Natural killer cell (primary cell): Measurements from ENCODE around the gene C2CD2. TPM values are rescaled to one million over a fixed set of nuclear protein-coding genes. Genes with fewer than 3 reads are reported as not detected.

Source experiments
- ATAC-seq, 3 donors: fragments of 150-1000 bp in 2 of 3; fragments of 200-7000 bp in 1 of 3; cut with Tn5 transposase; 1 replicate in 1 of 3; 2 replicates in 2 of 3; pipeline ENCODE4 v1.10.0; 2021; ENCODE audit warnings: mild to moderate bottlenecking in 2 of 3, moderate library complexity in 2 of 3
- DNase-seq, 2 donors: peaks; one replicate each; pipeline versions ENCODE4 v3.0.0 to v3.0.0-alpha.2; 2013 to 2021; ENCODE audit warnings: mixed read lengths in 1 of 2
- H3K27ac ChIP-seq: one replicate; pipeline ENCODE4 v1.5.1; 2013; ENCODE audit warnings: mild to moderate bottlenecking, low read length
- H3K27me3 ChIP-seq: one replicate; pipeline ENCODE4 v1.6.1; 2013; ENCODE audit warnings: low read length; ENCODE audit not compliant: control insufficient read depth, insufficient read depth
- H3K36me3 ChIP-seq: one replicate; pipeline ENCODE4 v1.6.1; 2013; ENCODE audit warnings: low read length; ENCODE audit not compliant: control insufficient read depth, insufficient read depth
- H3K4me1 ChIP-seq: one replicate; pipeline ENCODE4 v1.6.1; 2013; ENCODE audit warnings: low read length; ENCODE audit not compliant: control insufficient read depth, insufficient read depth
- H3K4me3 ChIP-seq: one replicate; pipeline ENCODE4 v1.5.1; 2013; ENCODE audit warnings: low read length
- H3K9me3 ChIP-seq: one replicate; pipeline ENCODE4 v1.6.1; 2013; ENCODE audit warnings: low read length; ENCODE audit not compliant: control insufficient read depth, insufficient read depth
- H3K27ac Mint-ChIP-seq, 2 donors: one replicate each; pipeline ENCODE4 v1.8.0; 2022; ENCODE audit warnings: mild to moderate bottlenecking in 2 of 2, mixed read lengths in 2 of 2, moderate library complexity in 1 of 2
- H3K27me3 Mint-ChIP-seq, 2 donors: one replicate each; pipeline ENCODE4 v1.8.0; 2022; ENCODE audit warnings: low read depth in 2 of 2, mixed read lengths in 2 of 2
- H3K36me3 Mint-ChIP-seq: one replicate; pipeline ENCODE4 v1.8.0; 2022; ENCODE audit warnings: mixed read lengths
- H3K4me1 Mint-ChIP-seq, 2 donors: one replicate each; pipeline ENCODE4 v1.8.0; 2022; ENCODE audit warnings: mixed read lengths in 2 of 2
- H3K4me3 Mint-ChIP-seq: one replicate; pipeline ENCODE4 v1.8.0; 2022; ENCODE audit warnings: mild to moderate bottlenecking, moderate library complexity, mixed read lengths
- H3K9me3 Mint-ChIP-seq, 2 donors: one replicate each; pipeline ENCODE4 v1.8.0; 2022; ENCODE audit warnings: mixed read lengths in 2 of 2
- CTCF ChIP-seq: fragments of 200-600 bp; IDR thresholded peaks from one replicate; pipeline ENCODE4 v1.8.0; 2022; ENCODE audit warnings: antibody characterized with exemption
- WGBS: methylation state at CpG from one replicate; pipeline ENCODE4 v1.1.7; 2013; ENCODE audit warnings: missing lambda C conversion rate; ENCODE audit not compliant: insufficient coverage; 5-methylcytosine and 5-hydroxymethylcytosine counted together
- intact Hi-C: fragments of 100-400 bp; cut with micrococcal nuclease; formaldehyde crosslinking; loops from one replicate; pipeline ENCODE4 v1.14.2; 2022
- total RNA-seq, 4 donors: library from RNA; stranded (reverse); fragments of 120-200 nt in 1 of 4; gene quantifications; one replicate each; pipeline versions ENCODE4 v1.2.3 to v1.2.4, GENCODE V29; 2013 to 2022

C2CD2 gene
- total RNA-seq, 3 donors from 2014 or later (not counting 1 experiment from before 2014, with no cell fraction given) = 2.1 to 10.1 (median 8.9) TPM

DNA sequence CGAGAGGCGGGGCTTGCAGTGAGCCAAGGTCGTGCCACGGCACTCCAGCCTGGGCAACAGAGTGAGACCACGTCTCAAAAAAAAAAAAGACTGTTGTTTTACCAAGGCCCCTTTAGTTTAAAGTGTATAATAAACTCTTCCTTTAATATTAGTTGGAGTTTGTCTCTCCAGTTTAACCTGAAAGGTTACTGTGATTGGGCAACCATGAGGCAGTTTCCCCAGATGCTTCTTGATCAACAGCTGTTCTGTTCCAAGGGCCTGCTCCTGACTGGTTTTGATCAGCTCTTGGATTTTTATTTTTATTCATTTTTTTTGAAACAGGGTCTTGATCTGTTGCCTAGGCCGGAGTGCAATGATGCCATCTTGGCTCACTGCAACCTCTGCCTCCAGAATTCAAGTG, 18.1 kb upstream of the C2CD2 start:
- no peak overlapping the region for H3K27ac ChIP-seq

GRCh38 chr21:41970751-41971653, 17.2 kb upstream of the C2CD2 start:
- Mint-ChIP-seq H3K36me3 (no peaks in the 10 kb centered on the region), H3K4me3 (no peak overlapping the region), H3K27ac (no peak overlapping the region), H3K9me3 (no peaks in the 10 kb centered on the region), H3K4me1 (no peaks in the 10 kb centered on the region), H3K27me3 (peaks cover 0 to 6% of the 10 kb centered on the region in 2 donors)
- ATAC-seq (no peak), DNase-seq (no peak)
- Histone ChIP-seq H3K27ac (no peak overlapping the region), H3K27me3 (no peaks in the 10 kb centered on the region), H3K4me1 (peaks cover 8% of the 10 kb centered on the region), H3K4me3 (no peak overlapping the region), H3K36me3 (no peaks in the 10 kb centered on the region), H3K9me3 (no peaks in the 10 kb centered on the region)
- intact Hi-C loops = no loop called here
- 82% methylated on average over 20 of the region's 20 CpGs for WGBS
- no peak for TF ChIP-seq CTCF

More for the DNA sequence above, 18.1 kb upstream of the C2CD2 start:
- Mint-ChIP-seq H3K9me3 (no peaks in the 10 kb centered on the region), H3K4me3 (no peak overlapping the region), H3K36me3 (no peaks in the 10 kb centered on the region), H3K27ac (no peak overlapping the region), H3K27me3 (peaks cover 0 to 3% of the 10 kb centered on the region in 2 donors), H3K4me1 (no peaks in the 10 kb centered on the region)
- H3K4me1 ChIP-seq = peaks cover 8% of the 10 kb centered on the region
- no peak overlapping the region for H3K4me3 ChIP-seq
- no peaks in the 10 kb centered on the region for H3K9me3 ChIP-seq
- no peak for DNase-seq
- no peaks in the 10 kb centered on the region for H3K36me3 ChIP-seq
- H3K27me3 ChIP-seq = no peaks in the 10 kb centered on the region
- no peak for TF ChIP-seq CTCF
- WGBS = 97% methylated on average over 5 of the region's 6 CpGs
- ATAC-seq = no peak
- intact Hi-C loops = no loop called here

GRCh38 chr21:41970106-41970391, 16.2 kb upstream of the C2CD2 start:
- H3K27me3 ChIP-seq = no peaks in the 10 kb centered on the region
- H3K4me3 Mint-ChIP-seq = no peak overlapping the region
- H3K4me3 ChIP-seq = no peak overlapping the region
- no peaks in the 10 kb centered on the region for H3K9me3 ChIP-seq
- H3K27ac ChIP-seq = no peak overlapping the region
- no peaks in the 10 kb centered on the region for H3K9me3 Mint-ChIP-seq
- DNase-seq (no peak), ATAC-seq (no peak)
- WGBS = 91% methylated on average over 5 of the region's 5 CpGs
- no peaks in the 10 kb centered on the region for H3K36me3 ChIP-seq
- no peak for TF ChIP-seq CTCF
- H3K4me1 ChIP-seq = peaks cover 8% of the 10 kb centered on the region
- intact Hi-C loops = no loop called here
- H3K27ac Mint-ChIP-seq = no peak overlapping the region
- no peaks in the 10 kb centered on the region for H3K36me3 Mint-ChIP-seq
- peaks cover 0 to 13% of the 10 kb centered on the region in 2 donors for H3K27me3 Mint-ChIP-seq
- no peaks in the 10 kb centered on the region for H3K4me1 Mint-ChIP-seq

DNA sequence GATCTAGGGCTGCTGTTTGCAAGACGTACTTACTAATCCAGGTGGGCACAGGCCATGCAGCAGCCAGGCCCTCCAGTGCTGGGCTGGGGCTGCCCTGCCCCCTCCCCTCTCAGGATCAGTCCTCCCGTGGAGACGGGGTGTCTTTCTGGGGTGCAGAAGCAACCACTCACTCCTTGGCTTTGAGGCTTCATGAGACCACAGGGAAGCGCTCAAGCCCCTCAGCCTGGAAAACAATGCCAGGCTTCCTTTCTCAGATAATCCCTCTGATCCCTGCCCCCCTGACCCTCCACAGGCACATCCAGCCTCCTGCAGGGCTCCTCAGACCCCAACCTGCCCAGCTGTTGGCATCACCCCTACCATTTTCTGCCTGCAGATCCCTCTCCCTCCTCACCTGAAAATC, 13.9 kb upstream of the C2CD2 start:
- no peaks in the 10 kb centered on the region for H3K4me1 ChIP-seq
- Mint-ChIP-seq H3K4me1 (no peaks in the 10 kb centered on the region), H3K27ac (no peak overlapping the region), H3K36me3 (no peaks in the 10 kb centered on the region), H3K4me3 (no peak overlapping the region), H3K9me3 (no peaks in the 10 kb centered on the region), H3K27me3 (peaks cover 0 to 12% of the 10 kb centered on the region in 2 donors)
- no peak overlapping the region for H3K27ac ChIP-seq
- intact Hi-C loops = no loop called here
- 88% methylated on average over 4 of the region's 4 CpGs for WGBS
- H3K27me3 ChIP-seq = no peaks in the 10 kb centered on the region
- H3K36me3 ChIP-seq = no peaks in the 10 kb centered on the region
- no peak for TF ChIP-seq CTCF
- H3K4me3 ChIP-seq = no peak overlapping the region
- no peaks in the 10 kb centered on the region for H3K9me3 ChIP-seq
- DNase-seq = no peak
- no peak for ATAC-seq
